HepG2 (cell line): ENCODE data around the gene CDH19. TPM values are rescaled to one million over a fixed set of nuclear protein-coding genes. Genes with fewer than 3 reads are reported as not detected.

Source experiments
- ATAC-seq: fragments of 200-7000 bp; cut with Tn5 transposase; 3 replicates; pipeline ENCODE4 v1.9.1; 2020; ENCODE audit warnings: mild to moderate bottlenecking, moderate library complexity
- BruUV-seq: library from RNA; stranded (reverse); fragments of 400-500 nt; replicated peaks from 2 replicates; lab custom pipeline; 2021; lab: Mats Ljungman, UMichigan
- CTCF ChIA-PET: fragments of 300-600 bp; formaldehyde crosslinking; extraction: SDS; loops from one replicate; lab custom pipeline; 2021; ENCODE audit warnings: low total read pairs, inconsistent platforms, low intra/inter-chr PET ratio; lab: Yijun Ruan, JAX
- POLR2A ChIA-PET: fragments of 350-600 bp; sonication (Branson Sonifier 250); formaldehyde crosslinking; loops from one replicate; lab custom pipeline; 2020; ENCODE audit warnings: antibody characterized with exemption, inconsistent platforms; lab: Yijun Ruan, JAX
- DNase-seq: peaks from one replicate; pipeline ENCODE4 v3.0.0-alpha.2; 2015; ENCODE audit warnings: low spot score
- FAIRE-seq: peaks from 3 replicates; lab custom pipeline; 2011; peaks lifted over from hg19 to GRCh38; lab: Jason Lieb, UNC
- H2AFZ ChIP-seq: one replicate; pipeline ENCODE4 v1.6.1; 2011; ENCODE audit warnings: low read length, inconsistent platforms
- H3K27ac ChIP-seq: fragments of 300-600 bp; 3 replicates; pipeline ENCODE4 v1.8.0; 2011; ENCODE audit warnings: mixed run types, mild to moderate bottlenecking, mixed read lengths, low read length, inconsistent platforms; ENCODE audit not compliant: insufficient read depth; ENCODE audit errors: extremely low read length
- H3K27me3 ChIP-seq, 2 experiments: fragments of 200-600 bp in 1 of 2; 2 replicates in 1 of 2; 3 replicates in 1 of 2; pipeline versions ENCODE4 v1.6.0 to v1.8.0; 2011; ENCODE audit warnings: low read length in 2 of 2, mild to moderate bottlenecking in 2 of 2, moderate library complexity in 2 of 2, inconsistent platforms in 1 of 2; ENCODE audit not compliant: insufficient read depth in 2 of 2, control insufficient read depth in 1 of 2
- H3K36me3 ChIP-seq, 2 experiments: fragments of 200-600 bp in 1 of 2; replicated peaks in 1 of 2; 2 replicates in 1 of 2; 3 replicates in 1 of 2; pipeline versions ENCODE4 v1.5.1 to v1.8.0; 2011; ENCODE audit warnings: low read length in 2 of 2, inconsistent platforms in 1 of 2; ENCODE audit not compliant: insufficient read depth in 2 of 2, control insufficient read depth in 1 of 2
- H3K4me1 ChIP-seq: 2 replicates; pipeline ENCODE4 v1.5.1; 2012; ENCODE audit warnings: low read length, inconsistent platforms; ENCODE audit not compliant: insufficient read depth
- H3K4me2 ChIP-seq: 2 replicates; pipeline ENCODE4 v1.6.0; 2011; ENCODE audit warnings: low read depth, low read length, inconsistent platforms
- H3K4me3 ChIP-seq, 3 experiments: fragments of 200-600 bp in 1 of 3; sonication (generic), shearing (Covaris generic) in 1 of 3; replicated peaks in 1 of 3; 2 replicates each; pipeline ENCODE4 v1.5.1; 2011 to 2016; ENCODE audit warnings: low read length in 3 of 3, inconsistent platforms in 2 of 3, low read depth in 2 of 3, mild to moderate bottlenecking in 2 of 3, control low read depth in 1 of 3, mixed read lengths in 1 of 3; ENCODE audit not compliant: insufficient read depth in 1 of 3
- H3K79me2 ChIP-seq: one replicate; pipeline ENCODE4 v1.6.1; 2011; ENCODE audit warnings: low read length, inconsistent platforms; ENCODE audit not compliant: insufficient read depth
- H3K9ac ChIP-seq: 2 replicates; pipeline ENCODE4 v1.6.0; 2011; ENCODE audit warnings: mild to moderate bottlenecking, low read depth, low read length, inconsistent platforms; ENCODE audit not compliant: insufficient read depth
- H3K9me3 ChIP-seq: 2 replicates; pipeline ENCODE4 v1.5.1; 2012; ENCODE audit warnings: mild to moderate bottlenecking, low read length
- H4K20me1 ChIP-seq: 2 replicates; pipeline ENCODE4 v1.6.0; 2011; ENCODE audit warnings: inconsistent platforms, mild to moderate bottlenecking, low read length, moderate library complexity; ENCODE audit not compliant: insufficient read depth
- HDAC2 ChIP-seq: sonication (generic); formaldehyde crosslinking; IDR thresholded peaks from 2 replicates; pipeline ENCODE4 v1.4.0; 2020; ENCODE audit warnings: missing genetic modification reagents
- KDM1A ChIP-seq: IDR thresholded peaks from 2 replicates; pipeline ENCODE4 v1.6.1; 2016; ENCODE audit warnings: missing compliant biosample characterization
- KLF12 ChIP-seq: sonication (generic); formaldehyde crosslinking; IDR thresholded peaks from 2 replicates; pipeline ENCODE4 v1.4.0; 2020; ENCODE audit warnings: missing genetic modification reagents, borderline replicate concordance
- KMT2B ChIP-seq: IDR thresholded peaks from 2 replicates; pipeline ENCODE4 v1.6.1; 2016; ENCODE audit warnings: missing genetic modification reagents, missing compliant biosample characterization
- STAG1 ChIP-seq: sonication (generic); formaldehyde crosslinking; IDR thresholded peaks from 2 replicates; pipeline ENCODE4 v1.4.0; 2020; ENCODE audit warnings: missing genetic modification reagents
- ZFP41 ChIP-seq: sonication (generic); formaldehyde crosslinking; IDR thresholded peaks from 2 replicates; pipeline ENCODE4 v1.4.0; 2020; ENCODE audit warnings: mild to moderate bottlenecking, missing genetic modification reagents, borderline replicate concordance
- ZNF451 ChIP-seq: sonication (generic); formaldehyde crosslinking; IDR thresholded peaks from 2 replicates; pipeline ENCODE4 v1.5.0; 2020; ENCODE audit warnings: mild to moderate bottlenecking, missing genetic modification reagents
- ZNF879 ChIP-seq: sonication (generic); formaldehyde crosslinking; IDR thresholded peaks from 2 replicates; pipeline ENCODE4 v1.8.1; 2023; ENCODE audit warnings: missing genetic modification reagents
- WGBS: methylation state at CpG from one replicate; pipeline ENCODE4 v1.1.6; 2017; ENCODE audit warnings: low lambda C conversion rate; 5-methylcytosine and 5-hydroxymethylcytosine counted together
- in situ Hi-C: cut with HindIII; loops from 2 replicates; pipeline ENCODE4 v1.10.0; 2017; ENCODE audit warnings: low pct_unique_long_range_greater_than_20kb; ENCODE audit not compliant: extremely low pct_ligation_motif_present
- intact Hi-C: fragments of 100-400 bp; cut with micrococcal nuclease; formaldehyde crosslinking; loops from one replicate; pipeline ENCODE4 v1.10.0; 2022; ENCODE audit not compliant: unreplicated experiment
- polyA plus RNA-seq, 8 experiments: library from polyadenylated mRNA; depleted of rRNA in 3 of 8; stranded (reverse) in 7 of 8; unstranded in 1 of 8; fragments of >200 nt; fragmentation: Illumina TruSeq in 4 of 8; extraction: Trizol in 4 of 8; gene quantifications; 2 replicates each; pipeline versions ENCODE4 v1.2.1 to v1.2.3, GENCODE V29; 2011 to 2016; ENCODE audit warnings: low read depth in 4 of 8, missing spikeins in 1 of 8, mixed read lengths in 1 of 8; ENCODE audit not compliant: insufficient read depth in 1 of 8
- total RNA-seq, 5 experiments: library from RNA; depleted of rRNA; stranded (reverse); fragments of >200 nt; fragmentation: Illumina TruSeq; extraction: Trizol; gene quantifications; 2 replicates each; pipeline ENCODE4 v1.2.3, GENCODE V29; 2016; ENCODE audit warnings: low read depth in 1 of 5
- TF ChIP-seq, protein P1 (sequence below): sonication (generic); formaldehyde crosslinking; IDR thresholded peaks from 2 replicates; pipeline ENCODE4 v1.5.0; 2020; ENCODE audit warnings: mild to moderate bottlenecking, missing genetic modification reagents, moderate library complexity

CDH19 gene
- total and polyA plus RNA-seq, 2 of the 13 experiments (the other 11 are each of a cell fraction or from before 2014, with no cell fraction given): not detected

GRCh38 chr18:66550366-66550765 lies 53.5 kb downstream of the CDH19 start (continued):
- TF ChIP-seq ZNF451 (no peak), ZNF879 (CRISPR knock-in tag) (no peak)

DNA sequence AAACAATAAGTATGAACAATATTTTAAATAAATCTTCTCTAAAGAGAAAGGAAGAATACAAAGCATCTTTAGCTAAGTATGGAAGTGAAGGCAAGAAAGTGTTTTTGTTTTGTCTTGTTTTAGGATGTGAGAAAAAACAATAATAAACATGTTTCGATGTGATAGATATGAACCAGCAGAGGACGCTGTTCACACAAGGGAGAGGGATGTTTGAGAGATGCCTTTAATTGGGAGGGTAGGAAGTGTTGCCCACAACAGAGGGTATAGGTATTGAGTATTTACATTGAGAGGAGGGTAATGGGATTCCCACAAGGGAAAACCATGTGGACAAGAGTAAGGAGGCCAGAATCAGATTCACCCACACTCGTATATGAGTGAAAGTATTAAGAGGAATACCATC lies 55.1 kb downstream of the CDH19 start:
- no peak overlapping the region for H2AFZ ChIP-seq
- H3K4me3 ChIP-seq: no peak overlapping the region
- no peaks in the 10 kb centered on the region for H3K4me1 ChIP-seq
- ATAC-seq: no peak
- no peaks in the 10 kb centered on the region for H3K36me3 ChIP-seq
- ChIA-PET CTCF (no interaction called here), POLR2A (no interaction called here)
- no peak overlapping the region for H3K9ac ChIP-seq
- no peak for DNase-seq
- in situ Hi-C loops (no loop called here), intact Hi-C loops (no loop called here)
- no peak for FAIRE-seq
- WGBS: 6% methylated on average over 3 of the region's 3 CpGs
- H3K9me3 ChIP-seq: no peaks in the 10 kb centered on the region
- no peaks in the 10 kb centered on the region for H4K20me1 ChIP-seq
- H3K4me2 ChIP-seq: no peak overlapping the region
- H3K27me3 ChIP-seq: no peaks in the 10 kb centered on the region
- no peaks in the 10 kb centered on the region for H3K79me2 ChIP-seq
- no peak for TF ChIP-seq HDAC2 (CRISPR knock-in tag)
- peak; percentile 19; the same call in 1 of the 2 replicates for TF ChIP-seq STAG1 (CRISPR knock-in tag)
- TF ChIP-seq, protein P1, sequence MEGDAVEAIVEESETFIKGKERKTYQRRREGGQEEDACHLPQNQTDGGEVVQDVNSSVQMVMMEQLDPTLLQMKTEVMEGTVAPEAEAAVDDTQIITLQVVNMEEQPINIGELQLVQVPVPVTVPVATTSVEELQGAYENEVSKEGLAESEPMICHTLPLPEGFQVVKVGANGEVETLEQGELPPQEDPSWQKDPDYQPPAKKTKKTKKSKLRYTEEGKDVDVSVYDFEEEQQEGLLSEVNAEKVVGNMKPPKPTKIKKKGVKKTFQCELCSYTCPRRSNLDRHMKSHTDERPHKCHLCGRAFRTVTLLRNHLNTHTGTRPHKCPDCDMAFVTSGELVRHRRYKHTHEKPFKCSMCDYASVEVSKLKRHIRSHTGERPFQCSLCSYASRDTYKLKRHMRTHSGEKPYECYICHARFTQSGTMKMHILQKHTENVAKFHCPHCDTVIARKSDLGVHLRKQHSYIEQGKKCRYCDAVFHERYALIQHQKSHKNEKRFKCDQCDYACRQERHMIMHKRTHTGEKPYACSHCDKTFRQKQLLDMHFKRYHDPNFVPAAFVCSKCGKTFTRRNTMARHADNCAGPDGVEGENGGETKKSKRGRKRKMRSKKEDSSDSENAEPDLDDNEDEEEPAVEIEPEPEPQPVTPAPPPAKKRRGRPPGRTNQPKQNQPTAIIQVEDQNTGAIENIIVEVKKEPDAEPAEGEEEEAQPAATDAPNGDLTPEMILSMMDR (CRISPR knock-in tag): peak; percentile 45
- no peak for TF ChIP-seq ZFP41 (CRISPR knock-in tag)
- TF ChIP-seq KMT2B (CRISPR knock-in tag): no peak
- no peak for TF ChIP-seq KDM1A
- no peak for TF ChIP-seq KLF12 (CRISPR knock-in tag)
- BruUV-seq: no TSS peak
- H3K27ac ChIP-seq: no peak overlapping the region
